ENCODE data around the gene DLG2. TPM values are rescaled to one million over a fixed set of nuclear protein-coding genes. Genes with fewer than 3 reads are reported as not detected.

Gene DLG2
- total RNA-seq, 4 donors from 2014 or later, result 0.18 to 8.3 (median 2.5) TPM

DNA sequence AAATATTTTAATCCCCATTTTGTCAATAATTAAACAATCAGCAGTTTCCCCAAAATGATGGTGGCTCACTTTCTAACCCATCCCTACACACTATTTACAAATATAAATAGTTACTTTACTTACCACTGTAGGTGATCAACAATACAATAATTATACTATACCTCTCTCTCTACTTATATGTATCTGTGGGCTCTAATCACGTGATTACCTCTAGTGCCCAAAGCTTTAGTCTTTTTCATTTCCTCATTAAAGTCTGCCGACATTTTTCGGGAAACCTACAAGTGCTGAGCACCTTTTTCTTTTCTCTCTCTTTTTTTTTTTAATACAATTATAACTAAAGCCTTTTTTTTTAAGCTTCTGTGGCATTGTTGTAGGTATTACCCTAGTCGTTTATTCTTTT, 23.9 kb downstream of the DLG2 start:
- no peaks in the 10 kb centered on the region for H3K27me3 ChIP-seq
- H3K4me1 ChIP-seq, result no peaks in the 10 kb centered on the region
- no peaks in the 10 kb centered on the region for H3K9me3 ChIP-seq
- H3K36me3 ChIP-seq, result no peaks in the 10 kb centered on the region
- TF ChIP-seq, protein P1, sequence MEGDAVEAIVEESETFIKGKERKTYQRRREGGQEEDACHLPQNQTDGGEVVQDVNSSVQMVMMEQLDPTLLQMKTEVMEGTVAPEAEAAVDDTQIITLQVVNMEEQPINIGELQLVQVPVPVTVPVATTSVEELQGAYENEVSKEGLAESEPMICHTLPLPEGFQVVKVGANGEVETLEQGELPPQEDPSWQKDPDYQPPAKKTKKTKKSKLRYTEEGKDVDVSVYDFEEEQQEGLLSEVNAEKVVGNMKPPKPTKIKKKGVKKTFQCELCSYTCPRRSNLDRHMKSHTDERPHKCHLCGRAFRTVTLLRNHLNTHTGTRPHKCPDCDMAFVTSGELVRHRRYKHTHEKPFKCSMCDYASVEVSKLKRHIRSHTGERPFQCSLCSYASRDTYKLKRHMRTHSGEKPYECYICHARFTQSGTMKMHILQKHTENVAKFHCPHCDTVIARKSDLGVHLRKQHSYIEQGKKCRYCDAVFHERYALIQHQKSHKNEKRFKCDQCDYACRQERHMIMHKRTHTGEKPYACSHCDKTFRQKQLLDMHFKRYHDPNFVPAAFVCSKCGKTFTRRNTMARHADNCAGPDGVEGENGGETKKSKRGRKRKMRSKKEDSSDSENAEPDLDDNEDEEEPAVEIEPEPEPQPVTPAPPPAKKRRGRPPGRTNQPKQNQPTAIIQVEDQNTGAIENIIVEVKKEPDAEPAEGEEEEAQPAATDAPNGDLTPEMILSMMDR (IDR thresholded peaks at IDR 0.05), result no peak
- TF ChIP-seq POLR2A (IDR thresholded peaks at IDR 0.05), result no peak
- H3K27ac ChIP-seq, result no peak overlapping the region
- no peak overlapping the region for H3K4me3 ChIP-seq
- DNase-seq, result no peak

DNA sequence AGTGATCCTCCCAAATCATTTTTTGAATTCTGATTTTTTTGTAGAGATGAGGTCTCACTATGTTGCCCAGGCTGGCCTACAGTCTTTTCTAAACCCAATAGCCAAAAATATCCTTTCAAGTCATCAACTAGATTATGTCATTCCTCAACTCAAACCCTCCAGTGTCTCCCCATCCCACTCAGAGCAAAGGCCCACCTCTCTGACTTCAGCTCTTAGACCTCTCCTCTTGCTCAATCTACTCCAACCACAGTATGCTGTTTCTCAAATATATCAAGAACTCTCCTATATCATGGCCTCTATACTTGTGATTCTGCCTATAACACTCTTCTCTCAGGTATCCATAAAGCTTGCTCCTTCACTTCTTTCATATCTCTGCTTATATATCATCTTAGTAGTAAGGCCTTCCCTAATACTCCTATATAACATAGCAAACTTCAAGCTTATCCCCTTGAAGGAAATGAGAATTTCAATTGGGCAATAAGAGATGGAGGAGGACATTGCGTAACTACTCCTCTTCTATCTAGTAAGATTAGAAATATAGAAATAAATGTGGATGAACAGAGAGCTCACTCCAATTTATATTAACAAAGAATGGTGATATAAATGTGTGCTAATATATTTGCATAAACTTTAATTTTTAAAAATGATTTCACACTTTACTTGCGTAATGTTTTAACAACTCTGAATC, 24.5 kb downstream of the DLG2 start:
- H3K4me3 ChIP-seq, result no peak overlapping the region
- H3K9me3 ChIP-seq, result no peaks in the 10 kb centered on the region
- no peaks in the 10 kb centered on the region for H3K36me3 ChIP-seq
- no peak for DNase-seq
- TF ChIP-seq, protein P1 (IDR thresholded peaks at IDR 0.05), result no peak
- no peak for TF ChIP-seq POLR2A (IDR thresholded peaks at IDR 0.05)
- H3K27ac ChIP-seq, result no peak overlapping the region
- H3K4me1 ChIP-seq, result no peaks in the 10 kb centered on the region
- H3K27me3 ChIP-seq, result no peaks in the 10 kb centered on the region

DNA sequence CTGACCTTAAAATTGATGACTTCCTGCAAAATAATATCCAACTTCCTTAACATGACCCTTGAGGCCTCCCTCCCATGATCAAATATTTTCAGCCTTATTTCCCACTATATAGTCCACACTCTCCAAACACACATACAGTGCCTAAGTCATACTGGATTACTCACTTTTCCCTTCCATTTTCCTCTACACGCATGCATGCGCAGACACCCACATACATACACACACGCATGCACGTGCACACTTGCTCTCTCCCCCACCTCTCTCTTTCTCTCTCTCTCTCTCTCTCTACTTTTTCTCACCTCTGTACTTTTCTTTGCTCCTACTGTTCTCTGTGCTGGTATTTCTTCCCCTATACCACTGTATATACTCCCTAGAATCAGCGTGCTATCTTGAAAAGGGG, 28.1 kb downstream of the DLG2 start:
- DNase-seq, result no peak
- Histone ChIP-seq H3K27me3 (no peaks in the 10 kb centered on the region), H3K9me3 (no peaks in the 10 kb centered on the region), H3K4me1 (no peaks in the 10 kb centered on the region), H3K27ac (no peak overlapping the region), H3K4me3 (no peak overlapping the region), H3K36me3 (no peaks in the 10 kb centered on the region)
- TF ChIP-seq, protein P1 (IDR thresholded peaks at IDR 0.05), result no peak
- TF ChIP-seq POLR2A (IDR thresholded peaks at IDR 0.05), result no peak

DNA sequence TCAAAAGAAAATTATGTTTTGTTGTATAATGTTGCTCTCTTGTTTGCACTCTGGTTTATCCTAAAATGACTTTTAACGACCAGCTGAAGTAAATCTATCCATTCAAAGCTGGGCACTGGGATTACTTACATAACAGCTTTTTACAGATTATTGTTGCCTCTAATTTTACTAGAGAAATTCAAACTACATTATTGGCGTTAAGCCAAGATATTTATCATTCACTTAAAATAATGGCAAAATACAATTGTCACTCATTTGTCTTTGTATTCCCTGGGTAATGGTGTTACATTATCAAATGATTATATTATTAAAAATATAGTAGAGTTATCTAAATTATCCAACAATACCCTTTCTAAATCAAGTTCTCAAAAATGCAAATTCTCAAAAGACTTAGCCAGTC, 30.3 kb downstream of the DLG2 start:
- no peak for TF ChIP-seq POLR2A (IDR thresholded peaks at IDR 0.05)
- TF ChIP-seq, protein P1 (IDR thresholded peaks at IDR 0.05), result no peak
- Histone ChIP-seq H3K9me3 (no peaks in the 10 kb centered on the region), H3K36me3 (no peaks in the 10 kb centered on the region), H3K4me1 (no peaks in the 10 kb centered on the region), H3K27me3 (no peaks in the 10 kb centered on the region), H3K4me3 (no peak overlapping the region), H3K27ac (no peak overlapping the region)
- no peak for DNase-seq

DNA sequence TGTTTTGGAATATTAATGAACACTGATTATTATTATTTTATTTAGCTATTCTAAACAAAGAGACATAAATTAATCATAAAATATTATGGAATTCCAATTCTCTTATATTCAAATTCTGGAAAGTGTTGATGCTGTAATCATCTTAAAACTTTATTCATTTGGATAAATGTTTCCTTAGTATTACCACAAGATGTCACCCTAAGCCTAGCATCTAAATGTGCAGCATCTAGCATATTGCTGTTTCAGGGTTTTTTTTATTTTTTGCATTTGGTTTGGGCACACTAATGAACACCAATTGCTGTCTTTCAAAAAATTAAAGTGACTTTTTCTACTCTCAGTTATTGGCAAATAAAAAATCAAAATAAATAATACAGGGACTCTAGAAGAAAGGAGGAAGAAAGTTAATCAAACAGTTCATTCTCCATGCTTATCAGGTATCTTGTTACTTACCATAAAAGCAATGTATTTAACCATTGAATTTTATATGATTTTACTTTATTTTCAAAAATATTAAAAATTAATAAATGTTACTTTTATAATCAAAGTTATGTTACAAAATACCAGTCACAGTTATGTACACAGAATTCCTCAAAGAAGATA, 31.8 kb downstream of the DLG2 start:
- Histone ChIP-seq H3K36me3 (no peaks in the 10 kb centered on the region), H3K4me3 (no peak overlapping the region), H3K9me3 (no peaks in the 10 kb centered on the region), H3K4me1 (no peaks in the 10 kb centered on the region), H3K27me3 (no peaks in the 10 kb centered on the region), H3K27ac (no peak overlapping the region)
- no peak for DNase-seq
- TF ChIP-seq, protein P1 (IDR thresholded peaks at IDR 0.05), result peak in 5 of 6 experiments; percentile 32 to 79 (median 69)
- no peak for TF ChIP-seq POLR2A (IDR thresholded peaks at IDR 0.05)
